NB4 (cell line): Measurements from ENCODE around the gene HTR6.

Experiments used
- TF ChIP-seq, protein P1 (sequence below): IDR thresholded peaks from one replicate; pipeline ENCODE4 v1.5.1; 2012; ENCODE audit warnings: low read depth, low read length
- TF ChIP-seq, protein P2 (sequence below): IDR thresholded peaks from 2 replicates; pipeline ENCODE4 v1.6.1; 2011; ENCODE audit warnings: low read depth, low read length

DNA sequence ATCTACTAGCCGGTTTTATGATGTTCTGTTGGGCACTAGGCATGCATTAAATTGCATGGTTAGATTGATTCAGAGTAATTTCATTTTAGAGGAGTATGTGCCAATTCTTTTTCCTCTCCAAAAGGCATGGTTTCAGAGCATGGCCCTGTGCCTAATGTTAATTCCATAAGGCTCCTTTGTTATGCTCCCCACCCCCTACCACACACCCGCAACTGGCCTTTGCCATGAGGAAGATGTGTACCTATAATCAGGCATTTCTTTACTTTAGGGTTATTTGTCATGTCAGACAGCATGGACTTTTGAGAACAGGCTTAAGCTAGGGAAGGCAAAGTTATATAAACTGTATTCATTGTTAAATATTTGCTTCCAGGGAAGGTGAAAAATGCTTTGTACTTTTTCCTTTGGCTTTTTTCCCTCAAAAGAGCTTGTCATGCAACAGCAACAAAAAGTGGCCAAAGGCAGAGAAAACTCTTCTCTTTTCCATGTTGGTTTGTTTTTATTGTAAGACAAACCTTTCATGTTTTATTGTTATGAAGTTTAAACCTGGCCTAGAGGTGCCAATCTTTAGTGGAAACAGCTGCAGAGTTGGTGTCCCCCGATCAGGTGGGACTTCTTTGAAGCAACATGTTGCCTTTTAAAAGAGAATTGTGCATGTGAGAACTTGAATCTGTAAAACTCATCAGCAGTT lies 44.8 kb upstream of the HTR6 start:
- TF ChIP-seq, protein P1, sequence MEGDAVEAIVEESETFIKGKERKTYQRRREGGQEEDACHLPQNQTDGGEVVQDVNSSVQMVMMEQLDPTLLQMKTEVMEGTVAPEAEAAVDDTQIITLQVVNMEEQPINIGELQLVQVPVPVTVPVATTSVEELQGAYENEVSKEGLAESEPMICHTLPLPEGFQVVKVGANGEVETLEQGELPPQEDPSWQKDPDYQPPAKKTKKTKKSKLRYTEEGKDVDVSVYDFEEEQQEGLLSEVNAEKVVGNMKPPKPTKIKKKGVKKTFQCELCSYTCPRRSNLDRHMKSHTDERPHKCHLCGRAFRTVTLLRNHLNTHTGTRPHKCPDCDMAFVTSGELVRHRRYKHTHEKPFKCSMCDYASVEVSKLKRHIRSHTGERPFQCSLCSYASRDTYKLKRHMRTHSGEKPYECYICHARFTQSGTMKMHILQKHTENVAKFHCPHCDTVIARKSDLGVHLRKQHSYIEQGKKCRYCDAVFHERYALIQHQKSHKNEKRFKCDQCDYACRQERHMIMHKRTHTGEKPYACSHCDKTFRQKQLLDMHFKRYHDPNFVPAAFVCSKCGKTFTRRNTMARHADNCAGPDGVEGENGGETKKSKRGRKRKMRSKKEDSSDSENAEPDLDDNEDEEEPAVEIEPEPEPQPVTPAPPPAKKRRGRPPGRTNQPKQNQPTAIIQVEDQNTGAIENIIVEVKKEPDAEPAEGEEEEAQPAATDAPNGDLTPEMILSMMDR = no peak
- TF ChIP-seq, protein P2, sequence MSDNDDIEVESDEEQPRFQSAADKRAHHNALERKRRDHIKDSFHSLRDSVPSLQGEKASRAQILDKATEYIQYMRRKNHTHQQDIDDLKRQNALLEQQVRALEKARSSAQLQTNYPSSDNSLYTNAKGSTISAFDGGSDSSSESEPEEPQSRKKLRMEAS = no peak
